ENCODE results near the gene AAK1. TPM values are rescaled to one million over a fixed set of nuclear protein-coding genes. Genes with fewer than 3 reads are reported as not detected.

The AAK1 gene
- total and polyA plus RNA-seq, 2 of the 13 experiments (the other 11 are each of a cell fraction or from before 2014, with no cell fraction given) = 9.8 to 10.3 TPM

DNA sequence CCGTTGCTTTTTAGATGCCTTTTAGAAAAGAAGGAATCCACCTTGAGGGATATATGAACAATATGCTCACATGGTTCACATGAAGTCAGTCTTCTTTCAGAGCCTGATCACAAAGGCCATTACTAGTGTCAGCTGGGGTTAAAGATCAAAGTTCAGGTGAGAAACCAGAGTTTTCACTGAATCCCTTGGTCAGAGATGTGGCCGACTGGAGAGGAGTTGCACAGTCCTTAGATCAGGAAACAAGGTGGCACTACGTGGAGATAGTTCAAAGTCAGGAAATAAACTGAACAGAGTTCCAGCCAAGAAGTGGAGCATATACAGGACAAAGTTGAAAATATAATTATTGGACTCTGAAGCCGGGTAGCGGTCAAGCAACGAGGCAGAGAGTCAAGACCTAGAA is 54.6 kb downstream of the AAK1 start (continued):
- TF ChIP-seq, protein P1, sequence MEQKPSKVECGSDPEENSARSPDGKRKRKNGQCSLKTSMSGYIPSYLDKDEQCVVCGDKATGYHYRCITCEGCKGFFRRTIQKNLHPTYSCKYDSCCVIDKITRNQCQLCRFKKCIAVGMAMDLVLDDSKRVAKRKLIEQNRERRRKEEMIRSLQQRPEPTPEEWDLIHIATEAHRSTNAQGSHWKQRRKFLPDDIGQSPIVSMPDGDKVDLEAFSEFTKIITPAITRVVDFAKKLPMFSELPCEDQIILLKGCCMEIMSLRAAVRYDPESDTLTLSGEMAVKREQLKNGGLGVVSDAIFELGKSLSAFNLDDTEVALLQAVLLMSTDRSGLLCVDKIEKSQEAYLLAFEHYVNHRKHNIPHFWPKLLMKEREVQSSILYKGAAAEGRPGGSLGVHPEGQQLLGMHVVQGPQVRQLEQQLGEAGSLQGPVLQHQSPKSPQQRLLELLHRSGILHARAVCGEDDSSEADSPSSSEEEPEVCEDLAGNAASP (CRISPR knock-in tag; IDR thresholded peaks at IDR 0.05; ENCODE audit: borderline replicate concordance) = peak; percentile 73; the same call in 1 of the 2 replicates
- TF ChIP-seq, protein P2, sequence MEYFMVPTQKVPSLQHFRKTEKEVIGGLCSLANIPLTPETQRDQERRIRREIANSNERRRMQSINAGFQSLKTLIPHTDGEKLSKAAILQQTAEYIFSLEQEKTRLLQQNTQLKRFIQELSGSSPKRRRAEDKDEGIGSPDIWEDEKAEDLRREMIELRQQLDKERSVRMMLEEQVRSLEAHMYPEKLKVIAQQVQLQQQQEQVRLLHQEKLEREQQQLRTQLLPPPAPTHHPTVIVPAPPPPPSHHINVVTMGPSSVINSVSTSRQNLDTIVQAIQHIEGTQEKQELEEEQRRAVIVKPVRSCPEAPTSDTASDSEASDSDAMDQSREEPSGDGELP (IDR thresholded peaks at IDR 0.05; ENCODE audit: borderline replicate concordance, low read depth) = 0 out of 2 replicates have a peak, but pooled peaks have one; percentile 14
- peak; percentile 84 for TF ChIP-seq HNF4A (CRISPR knock-in tag; IDR thresholded peaks at IDR 0.05)
- TF ChIP-seq EHMT2 (IDR thresholded peaks at IDR 0.05; ENCODE audit: borderline replicate concordance, low read depth, low read length) = peak; percentile 36; the same call in 1 of the 2 replicates
- TF ChIP-seq NR2F6 (IDR thresholded peaks at IDR 0.05) = peak; percentile 41
- TF ChIP-seq NR2F6 (CRISPR knock-in tag; IDR thresholded peaks at IDR 0.05) = no peak
- no peak for TF ChIP-seq SNAI1 (CRISPR knock-in tag; IDR thresholded peaks at IDR 0.05; ENCODE audit: borderline replicate concordance)
- TF ChIP-seq NR2C2 (CRISPR knock-in tag; IDR thresholded peaks at IDR 0.05; ENCODE audit: borderline replicate concordance) = peak; percentile 82
- no peak for TF ChIP-seq SRY (CRISPR knock-in tag; IDR thresholded peaks at IDR 0.05)
- TF ChIP-seq HNF4G (IDR thresholded peaks at IDR 0.05; ENCODE audit: borderline replicate concordance, low read depth, low read length) = peak; percentile 62; the same call in 1 of the 2 replicates
- no peak for TF ChIP-seq HNF4G (CRISPR knock-in tag; IDR thresholded peaks at IDR 0.05; ENCODE audit: borderline replicate concordance, low read depth)
- peak; percentile 35; the same call in 1 of the 2 replicates for TF ChIP-seq RXRB (CRISPR knock-in tag; IDR thresholded peaks at IDR 0.05; ENCODE audit: borderline replicate concordance)
- peak; percentile 17 for TF ChIP-seq TEAD3 (CRISPR knock-in tag; optimal IDR thresholded peaks at IDR 0.05; ENCODE audit: borderline replicate concordance)
- 0 out of 2 replicates have a peak, but pooled peaks have one; percentile 19 for TF ChIP-seq RARA (CRISPR knock-in tag; IDR thresholded peaks at IDR 0.05)
- TF ChIP-seq NR2F1 (CRISPR knock-in tag; IDR thresholded peaks at IDR 0.05) = peak; percentile 44 to 64; a peak in 2 of 4 replicates
- no peak for TF ChIP-seq RFX1 (IDR thresholded peaks at IDR 0.05)
